Measurements from ENCODE around the gene P2RX7. TPM values are rescaled to one million over a fixed set of nuclear protein-coding genes. Genes with fewer than 3 reads are reported as not detected.
"Not testable (repeated sequence)": the region's sequence is repeated elsewhere in the genome, so short reads cannot be mapped to it uniquely, and the experiment has no call there.

Gene P2RX7
- total RNA-seq, 1 experiment from 2014 or later, result 2.4 TPM

- no peak for DNase-seq (ENCODE audit: low spot score)
Measured at GRCh38 chr12:121205491-121205890, 72.8 kb downstream of the P2RX7 start.

GRCh38 chr12:121208571-121208970 is 75.9 kb downstream of the P2RX7 start:
- DNase-seq (ENCODE audit: low spot score), result not testable (repeated sequence)

GRCh38 chr12:121209221-121209620 is 76.5 kb downstream of the P2RX7 start:
- DNase-seq (ENCODE audit: low spot score), result no peak

- peak; percentile 58 for DNase-seq (ENCODE audit: low spot score)
Measured at GRCh38 chr12:121209624-121210572, 77.2 kb downstream of the P2RX7 start, which contains the start of gene P2RX4. P2RX4 (plus strand) TSS chr12:121210129; CDS start chr12:121210165, 36 bp downstream.

- DNase-seq (ENCODE audit: low spot score), result no peak
Measured at GRCh38 chr12:121212875-121213274, 80.2 kb downstream of the P2RX7 start.

GRCh38 chr12:121214166-121214777 is 81.6 kb downstream of the P2RX7 start:
- no peak for DNase-seq (ENCODE audit: low spot score)

- peak; percentile 82 for DNase-seq (ENCODE audit: low spot score)
Measured at GRCh38 chr12:121214855-121215745, 82.4 kb downstream of the P2RX7 start.

GRCh38 chr12:121216102-121216501 is 83.4 kb downstream of the P2RX7 start:
- DNase-seq (ENCODE audit: low spot score), result no peak

- no peak for DNase-seq (ENCODE audit: low spot score)
Measured at GRCh38 chr12:121217063-121217462, 84.4 kb downstream of the P2RX7 start.

- DNase-seq (ENCODE audit: low spot score), result no peak
Measured at GRCh38 chr12:121217761-121218160, 85.1 kb downstream of the P2RX7 start.

GRCh38 chr12:121218588-121219352 is 86.1 kb downstream of the P2RX7 start:
- DNase-seq (ENCODE audit: low spot score), result no peak

GRCh38 chr12:121219353-121219986 is 86.8 kb downstream of the P2RX7 start:
- DNase-seq (ENCODE audit: low spot score), result no peak

GRCh38 chr12:121222847-121223246 is 90.2 kb downstream of the P2RX7 start:
- no peak for DNase-seq (ENCODE audit: low spot score)

GRCh38 chr12:121223292-121224285 is 90.9 kb downstream of the P2RX7 start:
- no peak for DNase-seq (ENCODE audit: low spot score)

GRCh38 chr12:121224591-121224990 is 91.9 kb downstream of the P2RX7 start:
- DNase-seq (ENCODE audit: low spot score), result no peak

GRCh38 chr12:121226399-121226798 is 93.7 kb downstream of the P2RX7 start:
- no peak for DNase-seq (ENCODE audit: low spot score)

- DNase-seq (ENCODE audit: low spot score), result not testable (repeated sequence)
Measured at GRCh38 chr12:121226871-121227270, 94.2 kb downstream of the P2RX7 start.

- DNase-seq (ENCODE audit: low spot score), result no peak
Measured at GRCh38 chr12:121227294-121227693, 94.6 kb downstream of the P2RX7 start.

GRCh38 chr12:121228919-121229665 is 96.4 kb downstream of the P2RX7 start:
- no peak for DNase-seq (ENCODE audit: low spot score)
